Glutamatergic neuron (in vitro differentiated cells): ENCODE measurements around the gene KCTD11. TPM values are rescaled to one million over a fixed set of nuclear protein-coding genes. Genes with fewer than 3 reads are reported as not detected.
A peak's percentile ranks its signal among the peaks of the same experiment; 100 is the strongest.

Experiments used
- DNase-seq: peaks from one replicate; pipeline ENCODE4 v3.0.0; 2022
- H3K27ac Mint-ChIP-seq: one replicate; pipeline ENCODE4 v1.8.0; 2020; ENCODE audit warnings: mild to moderate bottlenecking, mixed read lengths, inconsistent platforms; ENCODE audit not compliant: unreplicated experiment
- H3K27me3 Mint-ChIP-seq: one replicate; pipeline ENCODE4 v1.8.0; 2020; ENCODE audit warnings: mild to moderate bottlenecking, moderate library complexity, mixed read lengths, inconsistent platforms; ENCODE audit not compliant: unreplicated experiment
- H3K36me3 Mint-ChIP-seq: one replicate; pipeline ENCODE4 v1.8.0; 2020; ENCODE audit warnings: mild to moderate bottlenecking, mixed read lengths, inconsistent platforms; ENCODE audit not compliant: unreplicated experiment
- H3K4me1 Mint-ChIP-seq: one replicate; pipeline ENCODE4 v1.8.0; 2020; ENCODE audit warnings: mild to moderate bottlenecking, low read depth, mixed read lengths, inconsistent platforms; ENCODE audit not compliant: unreplicated experiment
- H3K4me3 Mint-ChIP-seq: one replicate; pipeline ENCODE4 v1.8.0; 2020; ENCODE audit warnings: mild to moderate bottlenecking, mixed read lengths, inconsistent platforms; ENCODE audit not compliant: unreplicated experiment
- H3K9me3 Mint-ChIP-seq: one replicate; pipeline ENCODE4 v1.8.0; 2020; ENCODE audit warnings: mild to moderate bottlenecking, moderate library complexity, mixed read lengths, inconsistent platforms; ENCODE audit not compliant: unreplicated experiment
- total RNA-seq: library from RNA; stranded (reverse); fragmentation: NEBNext Ultra II Directional; extraction: Animal tissue kit (Norgen Biotek cat#: 25700); gene quantifications from one replicate; pipeline ENCODE4 v1.2.1, GENCODE V29; 2021; ENCODE audit not compliant: unreplicated experiment
- TF ChIP-seq, protein P1 (sequence below): fragments of 200-600 bp; sonication (generic); IDR thresholded peaks from one replicate; pipeline ENCODE4 v1.5.0; 2021; ENCODE audit not compliant: partially characterized antibody, unreplicated experiment

KCTD11 gene
- total RNA-seq, 1 donor from 2014 or later = 2.2 TPM

DNA sequence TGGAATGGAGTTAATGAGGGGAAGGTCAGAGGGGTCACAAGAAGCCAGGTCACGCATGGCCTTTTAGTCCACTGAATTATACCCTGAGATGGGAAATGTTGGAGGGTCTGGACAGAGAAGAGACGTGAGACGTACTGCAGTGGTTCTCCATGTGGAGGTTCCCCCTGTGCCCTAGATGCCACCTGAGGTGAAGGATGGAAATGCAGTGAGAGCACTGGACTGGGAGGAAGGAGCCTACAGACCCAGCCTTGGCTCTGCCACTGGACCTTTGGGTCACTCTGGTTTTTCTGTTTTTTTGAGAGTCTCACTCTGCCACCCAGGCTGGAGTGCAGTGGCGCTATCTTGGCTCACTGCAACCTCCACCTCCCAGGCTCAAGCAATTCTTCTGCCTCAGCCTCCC lies 44.2 kb downstream of the KCTD11 start:
- Mint-ChIP-seq H3K27me3 (peaks cover 12% of the 10 kb centered on the region), H3K27ac (peak overlapping the region; percentile 39), H3K9me3 (peaks cover 11% of the 10 kb centered on the region), H3K4me3 (no peak overlapping the region), H3K36me3 (no peaks in the 10 kb centered on the region), H3K4me1 (peaks cover 6% of the 10 kb centered on the region)
- TF ChIP-seq, protein P1, sequence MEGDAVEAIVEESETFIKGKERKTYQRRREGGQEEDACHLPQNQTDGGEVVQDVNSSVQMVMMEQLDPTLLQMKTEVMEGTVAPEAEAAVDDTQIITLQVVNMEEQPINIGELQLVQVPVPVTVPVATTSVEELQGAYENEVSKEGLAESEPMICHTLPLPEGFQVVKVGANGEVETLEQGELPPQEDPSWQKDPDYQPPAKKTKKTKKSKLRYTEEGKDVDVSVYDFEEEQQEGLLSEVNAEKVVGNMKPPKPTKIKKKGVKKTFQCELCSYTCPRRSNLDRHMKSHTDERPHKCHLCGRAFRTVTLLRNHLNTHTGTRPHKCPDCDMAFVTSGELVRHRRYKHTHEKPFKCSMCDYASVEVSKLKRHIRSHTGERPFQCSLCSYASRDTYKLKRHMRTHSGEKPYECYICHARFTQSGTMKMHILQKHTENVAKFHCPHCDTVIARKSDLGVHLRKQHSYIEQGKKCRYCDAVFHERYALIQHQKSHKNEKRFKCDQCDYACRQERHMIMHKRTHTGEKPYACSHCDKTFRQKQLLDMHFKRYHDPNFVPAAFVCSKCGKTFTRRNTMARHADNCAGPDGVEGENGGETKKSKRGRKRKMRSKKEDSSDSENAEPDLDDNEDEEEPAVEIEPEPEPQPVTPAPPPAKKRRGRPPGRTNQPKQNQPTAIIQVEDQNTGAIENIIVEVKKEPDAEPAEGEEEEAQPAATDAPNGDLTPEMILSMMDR = no peak
- DNase-seq = no peak

DNA sequence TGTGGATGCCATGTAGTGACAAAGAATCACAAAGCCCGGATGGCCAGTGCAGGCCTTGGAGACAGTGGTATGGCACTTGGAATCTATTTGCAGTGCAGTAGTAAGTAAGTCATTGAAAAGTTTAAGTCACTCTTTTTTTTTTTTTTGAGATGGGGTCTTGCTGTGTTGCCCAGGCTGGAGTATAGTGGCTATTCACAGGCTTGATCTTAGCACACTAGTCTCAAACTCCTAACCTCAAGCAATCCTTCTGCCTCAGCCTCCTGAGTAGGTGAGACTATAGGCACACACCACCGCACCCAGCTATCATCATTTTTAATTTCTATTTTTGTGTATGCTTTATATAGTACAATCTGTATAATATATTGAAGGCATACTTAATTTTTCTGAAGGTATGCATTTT lies 46.6 kb downstream of the KCTD11 start:
- Mint-ChIP-seq H3K4me3 (no peak overlapping the region), H3K27ac (no peak overlapping the region), H3K9me3 (peaks cover 11% of the 10 kb centered on the region), H3K27me3 (peaks cover 4% of the 10 kb centered on the region), H3K36me3 (no peaks in the 10 kb centered on the region), H3K4me1 (peaks cover 3% of the 10 kb centered on the region)
- TF ChIP-seq, protein P1 = no peak
- no peak for DNase-seq

- Mint-ChIP-seq H3K36me3 (no peaks in the 10 kb centered on the region), H3K9me3 (peaks cover 10% of the 10 kb centered on the region), H3K27ac (peak overlapping the region; percentile 92), H3K27me3 (peaks cover 7% of the 10 kb centered on the region), H3K4me3 (peak overlapping the region; percentile 85), H3K4me1 (peaks cover 10% of the 10 kb centered on the region)
- TF ChIP-seq, protein P1 = no peak
- DNase-seq = peak; percentile 85
These were observed 51.2 kb downstream of the KCTD11 start for GRCh38 chr17:7403043-7403726.

DNA sequence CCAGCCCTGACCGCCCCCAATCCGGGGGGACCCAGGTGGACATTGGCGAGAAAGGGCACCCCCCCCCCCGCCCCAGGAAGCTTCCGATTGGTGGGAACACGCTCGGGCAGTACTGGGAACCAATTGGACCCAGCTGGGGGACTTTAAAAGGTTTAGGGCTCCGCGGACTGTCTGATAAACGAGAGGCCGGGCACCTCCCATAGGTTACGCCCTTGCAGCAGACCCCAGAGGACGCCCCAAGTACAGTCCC lies 51.7 kb downstream of the KCTD11 start:
- DNase-seq = no peak
- Mint-ChIP-seq H3K9me3 (peaks cover 10% of the 10 kb centered on the region), H3K36me3 (no peaks in the 10 kb centered on the region), H3K4me1 (peaks cover 10% of the 10 kb centered on the region), H3K4me3 (peak overlapping the region; percentile 85), H3K27ac (peak overlapping the region; percentile 92), H3K27me3 (peaks cover 7% of the 10 kb centered on the region)
- TF ChIP-seq, protein P1 = no peak

DNA sequence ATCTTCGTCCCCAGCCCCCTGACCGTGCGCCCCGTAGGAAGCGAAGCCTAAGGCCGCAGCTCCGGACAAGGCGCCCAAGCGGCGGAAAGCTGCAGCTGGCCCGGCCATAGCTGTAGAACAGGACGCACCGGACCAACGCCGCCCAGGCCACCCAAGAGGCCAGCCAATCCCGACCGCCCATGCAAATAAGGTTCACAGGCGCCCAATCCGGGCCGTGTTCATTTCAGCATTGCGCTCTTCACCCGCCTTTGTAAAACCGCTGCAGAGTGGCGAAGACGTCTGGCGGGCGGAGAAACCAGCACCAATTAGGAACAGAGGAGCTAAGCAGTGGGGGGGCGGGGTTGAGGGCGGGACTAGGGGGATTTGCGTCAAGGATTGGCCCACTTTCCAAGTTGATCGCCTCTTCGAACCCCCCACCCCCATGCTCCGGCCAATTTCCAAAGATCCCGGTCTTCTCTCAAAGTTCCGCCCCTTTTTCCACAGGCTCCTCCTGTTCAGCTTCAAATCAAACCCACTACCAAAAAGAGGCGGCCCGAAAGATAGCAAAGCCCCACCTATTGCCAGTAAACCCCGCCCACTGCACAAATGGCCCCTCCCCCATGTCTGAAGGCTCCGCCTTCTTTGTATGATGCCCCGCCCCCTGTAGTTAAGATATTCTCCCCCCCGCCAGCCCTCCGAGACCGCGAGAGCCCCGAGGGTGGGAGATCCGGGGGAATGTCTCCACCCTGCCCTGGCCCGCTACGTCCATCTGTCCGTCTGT lies 52.2 kb downstream of the KCTD11 start, which contains the start of gene TMEM256:
TSS of gene TMEM256 (minus strand) at position 121 of the 760 bp plus-strand sequence. CDS start at position 108, 13 bp downstream.
- TF ChIP-seq, protein P1 = no peak
- Mint-ChIP-seq H3K36me3 (peaks cover 3% of the 10 kb centered on the region), H3K4me1 (peaks cover 10% of the 10 kb centered on the region), H3K4me3 (peak within 1 kb of the TSS; percentile 85), H3K27me3 (peaks cover 10% of the 10 kb centered on the region), H3K27ac (peak within 1 kb of the TSS; percentile 92), H3K9me3 (peaks cover 10% of the 10 kb centered on the region)
- peak; percentile 96 for DNase-seq
